G401 (cell line): ENCODE data around the gene AVPR2. TPM values are rescaled to one million over a fixed set of nuclear protein-coding genes. Genes with fewer than 3 reads are reported as not detected.

Experiments
- total RNA-seq: library from RNA; depleted of rRNA; stranded (reverse); fragments of >200 nt; shearing (Covaris generic); gene quantifications from 2 replicates; pipeline ENCODE4 v1.2.3, GENCODE V29; 2014; rRNA removed

The AVPR2 gene
- total RNA-seq, 1 experiment from 2014 or later = not detected

Other genes starting within 250 kb of the AVPR2 start
- 0.74 TPM in 1 of 2 replicates, not detected in the other for gene PNCK, start 230.9 kb upstream of the AVPR2 start, total RNA-seq
- gene SLC6A8, start 216.7 kb upstream of the AVPR2 start, total RNA-seq = 13.1 and 14.5 TPM in 2 replicates
- 132 and 202 TPM in 2 replicates for gene BCAP31, start 180.3 kb upstream of the AVPR2 start, total RNA-seq
- 5.3 and 6.8 TPM in 2 replicates for gene ABCD1, start 179.8 kb upstream of the AVPR2 start, total RNA-seq
- 1.5 TPM in 1 of 2 replicates, not detected in the other for gene PLXNB3, start 140.4 kb upstream of the AVPR2 start, total RNA-seq
- 0.06 TPM in 1 of 2 replicates, not detected in the other for gene SRPK3, start 123.6 kb upstream of the AVPR2 start, total RNA-seq
- gene IDH3G, start 110.3 kb upstream of the AVPR2 start, total RNA-seq = 55.7 and 71.2 TPM in 2 replicates
- 142 and 157 TPM in 2 replicates for gene SSR4, start 110.0 kb upstream of the AVPR2 start, total RNA-seq
- 15.6 and 16.9 TPM in 2 replicates for gene PDZD4, start 74.1 kb upstream of the AVPR2 start, total RNA-seq
- 31.3 and 34.0 TPM in 2 replicates for gene L1CAM, start 18.5 kb upstream of the AVPR2 start, total RNA-seq
- gene ARHGAP4, start 21.6 kb downstream of the AVPR2 start, total RNA-seq = 55.7 and 62.6 TPM in 2 replicates
- gene NAA10, start 30.4 kb downstream of the AVPR2 start, total RNA-seq = 136 and 159 TPM in 2 replicates
- gene RENBP, start 40.0 kb downstream of the AVPR2 start, total RNA-seq = 7.1 and 8.4 TPM in 2 replicates
- 12.4 and 16.1 TPM in 2 replicates for gene HCFC1, start 67.1 kb downstream of the AVPR2 start, total RNA-seq
- 1.4 and 7.4 TPM in 2 replicates for gene TMEM187, start 68.1 kb downstream of the AVPR2 start, total RNA-seq
- gene IRAK1, start 115.2 kb downstream of the AVPR2 start, total RNA-seq = 140 and 144 TPM in 2 replicates
- 19.8 and 33.1 TPM in 2 replicates for gene MECP2, start 193.0 kb downstream of the AVPR2 start, total RNA-seq
- gene OPN1LW, start 239.6 kb downstream of the AVPR2 start, total RNA-seq = not detected in 2 replicates